Left kidney (tissue), 2 donors: ENCODE results near the gene GPR4. TPM values are rescaled to one million over a fixed set of nuclear protein-coding genes. Genes with fewer than 3 reads are reported as not detected.

Experiments used
- DNase-seq: peaks from one replicate; pipeline ENCODE4 v3.0.0-alpha.2; 2013
- polyA plus RNA-seq: library from polyadenylated mRNA; unstranded; fragments of 120-200 nt; gene quantifications from one replicate; pipeline ENCODE4 v1.2.1, GENCODE V29; 2013; ENCODE audit not compliant: insufficient read length

The GPR4 gene
- polyA plus RNA-seq, 1 donor: 5.2 TPM

DNA sequence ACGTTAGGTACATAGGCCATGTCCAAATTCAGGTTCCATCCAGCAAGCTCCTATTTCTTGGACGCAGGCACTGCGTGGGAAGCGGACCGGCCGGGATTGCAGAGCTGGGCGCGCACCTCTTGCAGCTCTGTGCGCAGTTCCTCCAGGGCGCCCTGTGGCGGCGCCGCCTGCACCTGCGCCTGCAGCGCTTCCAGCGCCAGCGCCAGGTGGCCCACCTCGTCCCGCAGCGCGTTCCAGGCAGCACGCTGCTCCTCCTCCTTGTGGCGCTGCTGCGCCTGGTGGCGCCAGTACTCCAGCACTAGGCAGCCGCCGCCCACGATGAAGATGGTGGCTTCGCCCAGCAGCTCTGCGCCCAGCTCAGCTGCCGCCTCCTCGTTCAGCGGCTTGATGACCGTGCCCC, 48.5 kb downstream of the GPR4 start:
- peak; percentile 44 for DNase-seq

DNA sequence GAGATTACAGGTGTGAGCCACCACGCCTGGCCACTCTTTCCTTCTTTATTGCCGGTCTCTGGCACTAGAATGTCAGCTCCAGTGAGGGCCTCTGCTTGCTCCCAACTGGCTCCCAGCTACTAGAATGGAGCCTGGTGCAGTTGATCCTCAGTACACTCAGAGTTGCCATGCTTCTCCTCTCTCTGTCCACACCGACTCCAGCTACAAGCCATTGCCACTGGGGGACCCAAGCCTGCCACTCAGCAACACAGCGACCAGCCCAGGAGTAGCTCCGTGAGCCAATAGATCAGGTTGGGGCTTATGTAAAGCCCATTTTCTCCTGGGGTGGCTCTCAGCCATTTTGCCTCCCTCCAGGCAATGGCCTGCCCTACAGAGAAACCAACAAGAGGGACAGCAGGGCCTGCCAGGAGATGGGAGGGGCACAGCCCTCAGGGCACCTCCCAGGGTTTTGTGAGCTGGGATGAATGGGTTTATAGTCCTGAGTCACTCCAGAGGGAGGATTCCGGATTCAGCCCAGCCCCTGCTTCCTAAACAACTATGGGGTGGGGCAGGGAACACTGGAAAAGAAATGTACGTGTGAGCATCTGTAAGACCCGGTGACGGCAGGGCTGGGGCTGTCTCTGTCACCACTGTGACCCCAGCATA, 53.9 kb downstream of the GPR4 start:
- no peak for DNase-seq

DNA sequence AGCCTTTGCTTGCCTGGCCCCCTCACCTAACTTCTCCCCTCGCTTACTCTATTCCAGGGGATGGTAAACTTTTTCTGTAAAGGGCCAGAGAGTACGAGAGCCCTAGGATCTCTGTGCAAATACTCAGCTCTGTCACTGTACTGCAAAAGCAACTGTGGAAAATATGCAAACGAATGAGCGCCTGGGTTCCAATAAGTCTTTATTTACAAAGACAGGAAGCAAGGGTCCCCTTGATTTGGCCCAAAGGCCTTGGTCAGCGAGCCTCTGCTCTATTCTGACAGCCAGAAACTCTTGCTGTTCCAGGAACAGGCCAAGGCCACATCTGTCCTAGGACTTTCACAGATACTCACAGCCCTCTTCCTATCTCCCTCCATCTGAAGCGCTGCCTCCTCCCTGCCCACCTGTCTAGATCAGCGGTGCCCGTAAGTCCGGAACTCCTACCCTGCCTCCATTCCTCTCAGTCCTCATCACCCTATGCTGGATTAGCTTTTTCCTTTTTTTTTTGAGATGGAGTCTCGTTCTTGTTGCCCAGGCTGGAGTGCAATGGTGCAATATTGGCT, 54.7 kb downstream of the GPR4 start:
- no peak for DNase-seq

DNA sequence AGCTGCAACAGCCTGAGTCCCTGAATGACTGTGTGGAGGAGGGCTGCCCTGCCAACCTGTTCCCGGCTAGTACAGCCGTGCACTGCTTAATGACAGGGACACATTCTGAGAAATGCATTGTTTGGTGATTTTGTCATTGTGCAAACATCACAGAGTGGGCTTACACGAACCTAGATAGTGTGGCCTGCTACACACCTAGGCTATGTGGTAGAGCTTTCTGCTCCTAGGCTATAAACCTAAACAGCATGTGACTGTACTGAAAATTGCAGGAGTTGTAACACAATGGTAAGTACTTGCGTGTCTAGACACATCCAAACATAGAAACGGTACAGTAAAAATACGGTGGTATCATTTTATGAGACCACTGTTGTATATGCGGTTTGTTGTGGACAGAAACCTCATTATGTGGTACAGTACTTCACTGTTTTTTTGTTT, 59.8 kb downstream of the GPR4 start:
- DNase-seq: no peak

Other genes with a start within 250 kb of the GPR4 start
- gene ERCC2, start 231.6 kb downstream of the GPR4 start, polyA plus RNA-seq: 38.0 TPM
- gene PPP1R13L, start 197.1 kb downstream of the GPR4 start, polyA plus RNA-seq: 9.1 TPM
- gene POLR1G, start 195.6 kb downstream of the GPR4 start, polyA plus RNA-seq: 3.3 TPM
- 73.9 TPM for gene ERCC1, start 178.3 kb downstream of the GPR4 start, polyA plus RNA-seq
- gene FOSB, start 134.2 kb downstream of the GPR4 start, polyA plus RNA-seq: 95.9 TPM
- gene RTN2, start 105.2 kb downstream of the GPR4 start, polyA plus RNA-seq: 8.1 TPM
- gene PPM1N, start 103.8 kb downstream of the GPR4 start, polyA plus RNA-seq: 0.27 TPM
- 49.3 TPM for gene VASP, start 94.7 kb downstream of the GPR4 start, polyA plus RNA-seq
- gene OPA3, start 17.4 kb downstream of the GPR4 start, polyA plus RNA-seq: 11.2 TPM
- gene EML2, start 37.2 kb upstream of the GPR4 start, polyA plus RNA-seq: 23.0 TPM
- 0.85 TPM for gene GIPR, start 66.0 kb upstream of the GPR4 start, polyA plus RNA-seq
- 253 TPM for gene SNRPD2, start 89.7 kb upstream of the GPR4 start, polyA plus RNA-seq
- gene QPCTL, start 90.5 kb upstream of the GPR4 start, polyA plus RNA-seq: 9.6 TPM
- 16.3 TPM for gene FBXO46, start 128.7 kb upstream of the GPR4 start, polyA plus RNA-seq
- not detected for gene MEIOSIN, start 131.2 kb upstream of the GPR4 start, polyA plus RNA-seq
- 12.2 TPM for gene SIX5, start 167.0 kb upstream of the GPR4 start, polyA plus RNA-seq
- gene DMPK, start 180.3 kb upstream of the GPR4 start, polyA plus RNA-seq: 71.9 TPM
- 36.6 TPM for gene DMWD, start 190.6 kb upstream of the GPR4 start, polyA plus RNA-seq
- gene RSPH6A, start 213.1 kb upstream of the GPR4 start, polyA plus RNA-seq: not detected